HCT116 (cell line): ENCODE measurements around the gene TMEM52. TPM values are rescaled to one million over a fixed set of nuclear protein-coding genes. Genes with fewer than 3 reads are reported as not detected.

Source experiments
- ATAC-seq: fragments of 200-7000 bp; cut with Tn5 transposase; 2 replicates; pipeline ENCODE4 v1.9.1; 2020; ENCODE audit warnings: mild to moderate bottlenecking, moderate library complexity
- BruUV-seq: library from RNA; stranded (reverse); fragments of 400-500 nt; replicated peaks from 2 replicates; lab custom pipeline; 2021; lab: Mats Ljungman, UMichigan
- CTCF ChIA-PET: fragments of 300-600 bp; sonication (Branson Sonifier 250); formaldehyde crosslinking; loops from one replicate; lab custom pipeline; 2021; ENCODE audit warnings: antibody characterized with exemption; lab: Charles Lee
- POLR2A ChIA-PET: fragments of 300-600, 350-600 bp; sonication (Branson Sonifier 250); formaldehyde crosslinking; loops from one replicate; lab custom pipeline; 2021; ENCODE audit warnings: antibody characterized with exemption; lab: Charles Lee
- RAD21 ChIA-PET, 2 experiments: fragments of 300-600 bp; sonication (Branson Sonifier 250); formaldehyde crosslinking; loops; one replicate each; lab custom pipeline; 2023; ENCODE audit warnings: low total read pairs in 2 of 2; ENCODE audit not compliant: uncharacterized antibody in 2 of 2, unreplicated experiment in 2 of 2, low non-redundant PET in 1 of 2; lab: Charles Lee
- DNase-seq: peaks from one replicate; pipeline ENCODE4 v3.0.0-alpha.2; 2010; ENCODE audit warnings: low read depth, low spot score
- H2AFZ ChIP-seq: fragments of 200-600 bp; shearing (Covaris generic), sonication (generic); 2 replicates; pipeline ENCODE4 v1.6.1; 2017; ENCODE audit warnings: low read depth, mixed run types, mixed read lengths, antibody characterized with exemption, low read length; ENCODE audit not compliant: poor library complexity, severe bottlenecking
- H3K27ac ChIP-seq: 2 replicates; pipeline ENCODE4 v1.5.1; 2012; ENCODE audit warnings: low read depth, low read length
- H3K27me3 ChIP-seq: fragments of 200-600 bp; sonication (generic); 2 replicates; pipeline ENCODE4 v1.6.1; 2016; ENCODE audit warnings: mixed run types, low read length, mixed read lengths; ENCODE audit not compliant: insufficient read depth
- H3K36me3 ChIP-seq, 2 experiments: fragments of 200-500 bp in 1 of 2; fragments of 200-600 bp in 1 of 2; sonication (Bioruptor generic) in 1 of 2; sonication (generic) in 1 of 2; 2 replicates each; pipeline versions ENCODE4 v1.5.1 to v1.6.1; 2014 to 2016; ENCODE audit warnings: low read length in 2 of 2, inconsistent platforms in 1 of 2, mixed read lengths in 1 of 2, mixed run types in 1 of 2; ENCODE audit not compliant: insufficient read depth in 2 of 2, control insufficient read depth in 1 of 2
- H3K4me1 ChIP-seq, 2 experiments: fragments of 200-600 bp in 1 of 2; sonication (generic) in 1 of 2; 2 replicates each; pipeline versions ENCODE4 v1.5.1 to v1.6.1; 2012 to 2017; ENCODE audit warnings: low read length in 2 of 2, inconsistent platforms in 1 of 2, mild to moderate bottlenecking in 1 of 2, mixed read lengths in 1 of 2, mixed run types in 1 of 2, moderate library complexity in 1 of 2; ENCODE audit not compliant: insufficient read depth in 2 of 2, control insufficient read depth in 1 of 2
- H3K4me2 ChIP-seq: fragments of 200-600 bp; sonication (generic); 2 replicates; pipeline ENCODE4 v1.6.1; 2017; ENCODE audit warnings: mixed run types, low read length, mixed read lengths
- H3K4me3 ChIP-seq, 2 experiments: fragments of 200-600 bp in 1 of 2; sonication (generic) in 1 of 2; replicated peaks in 1 of 2; 2 replicates each; pipeline ENCODE4 v1.5.1; 2011 to 2016; ENCODE audit warnings: low read length in 2 of 2, control low read depth in 1 of 2, low read depth in 1 of 2, mild to moderate bottlenecking in 1 of 2, mixed read lengths in 1 of 2, mixed run types in 1 of 2
- H3K79me2 ChIP-seq: fragments of 200-600 bp; sonication (generic); 2 replicates; pipeline ENCODE4 v1.6.1; 2017; ENCODE audit warnings: mild to moderate bottlenecking, mixed run types, low read length, moderate library complexity, mixed read lengths; ENCODE audit not compliant: insufficient read depth
- H3K9ac ChIP-seq: fragments of 200-600 bp; sonication (generic); 2 replicates; pipeline ENCODE4 v1.6.1; 2016; ENCODE audit warnings: low read length, mixed read lengths
- H3K9me2 ChIP-seq: fragments of 200-600 bp; sonication (generic), shearing (Covaris generic); 2 replicates; pipeline ENCODE4 v1.6.1; 2017; ENCODE audit warnings: mixed run types, mild to moderate bottlenecking, moderate library complexity; ENCODE audit not compliant: insufficient read depth
- H3K9me3 ChIP-seq, 2 experiments: fragments of 200-500 bp in 1 of 2; fragments of 200-600 bp in 1 of 2; sonication (Bioruptor generic) in 1 of 2; sonication (generic) in 1 of 2; 2 replicates each; pipeline ENCODE4 v1.6.1; 2014 to 2017; ENCODE audit warnings: low read length in 2 of 2, mixed read lengths in 2 of 2, inconsistent platforms in 1 of 2, low read depth in 1 of 2, mild to moderate bottlenecking in 1 of 2, mixed run types in 1 of 2, moderate library complexity in 1 of 2; ENCODE audit not compliant: control insufficient read depth in 1 of 2, insufficient read depth in 1 of 2
- H4K20me1 ChIP-seq: fragments of 200-600 bp; sonication (generic), shearing (Covaris generic); 2 replicates; pipeline ENCODE4 v1.6.1; 2017; ENCODE audit warnings: mixed run types, mild to moderate bottlenecking, moderate library complexity; ENCODE audit not compliant: insufficient read depth
- ATF3 ChIP-seq: IDR thresholded peaks from 2 replicates; pipeline ENCODE4 v1.6.1; 2012
- CBX3 ChIP-seq: IDR thresholded peaks from 2 replicates; pipeline ENCODE4 v1.6.1; 2012; ENCODE audit warnings: low read depth
- CEBPB ChIP-seq: IDR thresholded peaks from 2 replicates; pipeline ENCODE4 v1.6.1; 2012; ENCODE audit warnings: low read depth
- EZH2 ChIP-seq: fragments of 200-600 bp; sonication (generic); IDR thresholded peaks from 2 replicates; pipeline ENCODE4 v1.6.1; 2017; ENCODE audit warnings: antibody characterized with exemption, mixed run types
- JUND ChIP-seq: IDR thresholded peaks from 2 replicates; pipeline ENCODE4 v1.6.1; 2012
- POLR2A ChIP-seq: IDR thresholded peaks from 2 replicates; pipeline ENCODE4 v1.7.0; 2011; ENCODE audit warnings: borderline replicate concordance; ENCODE audit not compliant: insufficient read depth, insufficient read length; ENCODE audit errors: extremely low read depth
- RAD21 ChIP-seq: IDR thresholded peaks from 2 replicates; pipeline ENCODE4 v1.6.1; 2012; ENCODE audit warnings: low read depth, mild to moderate bottlenecking
- ZFX ChIP-seq: fragments of 450-650 bp; IDR thresholded peaks from 2 replicates; pipeline ENCODE4 v1.6.1; 2017
- ZNF274 ChIP-seq: fragments of 200-500 bp; sonication (Bioruptor generic); IDR thresholded peaks from 2 replicates; pipeline ENCODE4 v1.6.1; 2014; ENCODE audit warnings: mild to moderate bottlenecking, low read depth, low read length, inconsistent platforms
- intact Hi-C: fragments of 100-400 bp; cut with micrococcal nuclease; formaldehyde crosslinking; loops from 2 replicates; pipeline ENCODE4 v1.10.0; 2022
- total RNA-seq: library from RNA; stranded (reverse); gene quantifications from one replicate; pipeline ENCODE4 v1.2.1, GENCODE V29; 2021; ENCODE audit not compliant: unreplicated experiment
- TF ChIP-seq, protein P1 (sequence below), 3 experiments: fragments of 200-600 bp in 1 of 3; sonication (generic) in 1 of 3; IDR thresholded peaks in 2 of 3; conservative IDR thresholded peaks in 1 of 3; 2 replicates each; pipeline ENCODE4 v1.5.1; 2012 to 2017; ENCODE audit warnings: low read depth in 2 of 3, low read length in 2 of 3, antibody characterized with exemption in 1 of 3, borderline replicate concordance in 1 of 3, control low read depth in 1 of 3, mild to moderate bottlenecking in 1 of 3, mixed read lengths in 1 of 3, mixed run types in 1 of 3, moderate library complexity in 1 of 3; ENCODE audit not compliant: insufficient read depth in 1 of 3

TMEM52 gene
- total RNA-seq, 1 experiment from 2014 or later = 27.5 TPM

DNA sequence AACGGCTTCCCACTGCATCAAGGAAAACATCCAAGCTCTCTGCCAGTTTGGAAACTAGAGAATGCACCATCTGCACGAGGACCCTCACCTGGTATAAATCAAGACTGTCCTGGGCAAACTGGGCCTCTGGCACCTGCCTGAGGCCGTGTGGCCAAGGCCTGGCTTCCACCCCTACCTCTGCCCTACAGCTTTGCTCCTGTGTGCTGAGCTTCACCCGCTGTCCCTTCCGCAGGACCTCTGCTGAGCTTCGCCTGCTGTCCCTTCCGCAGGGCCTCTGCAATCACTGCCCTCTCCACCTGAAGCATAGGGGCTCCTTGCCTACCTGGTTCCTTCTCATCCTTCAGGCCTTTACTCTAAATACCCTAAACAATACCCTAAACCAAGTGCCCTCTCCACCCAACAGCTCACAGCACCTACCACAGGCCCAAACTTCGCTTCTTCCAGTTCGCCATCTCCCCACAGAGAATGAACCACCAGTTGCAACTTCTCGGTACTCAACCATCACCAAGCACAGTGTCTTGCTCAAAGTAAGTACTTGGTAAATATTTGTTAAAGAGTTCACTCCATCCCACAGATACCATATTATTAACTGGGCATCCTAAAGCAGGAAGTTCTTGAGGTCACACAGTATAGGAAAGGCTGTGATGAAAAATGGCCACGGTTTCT, 46.6 kb downstream of the TMEM52 start:
- ChIA-PET RAD21 (no interaction called here), POLR2A (no interaction called here), CTCF (interaction anchor here (1.0 kb wide), 1 partner anchor 34 kb away, joined by 3 read pairs; no protein-coding TSS in a partner anchor)
- peaks cover 0 to 5% of the 10 kb centered on the region in 2 experiments; a peak in 2 of 4 replicates for H3K4me1 ChIP-seq
- H3K79me2 ChIP-seq = peaks cover 99% of the 10 kb centered on the region
- intact Hi-C loops = no loop called here
- ATAC-seq = no peak
- no peak overlapping the region for H3K4me3 ChIP-seq
- H3K4me2 ChIP-seq = no peak overlapping the region
- H3K27me3 ChIP-seq = no peaks in the 10 kb centered on the region
- BruUV-seq = no TSS peak
- peaks cover 24% of the 10 kb centered on the region; the same call in 1 of the 2 replicates for H4K20me1 ChIP-seq
- no peak overlapping the region for H2AFZ ChIP-seq
- H3K9me2 ChIP-seq = no peaks in the 10 kb centered on the region
- DNase-seq = no peak
- H3K36me3 ChIP-seq = peaks cover 2 to 34% of the 10 kb centered on the region in 2 experiments; a peak in 2 of 4 replicates
- TF ChIP-seq EZH2 (no peak), CEBPB (no peak), ZNF274 (no peak), CBX3 (no peak), ATF3 (no peak), POLR2A (no peak), JUND (no peak), ZFX (no peak), RAD21 (no peak)
- TF ChIP-seq, protein P1, sequence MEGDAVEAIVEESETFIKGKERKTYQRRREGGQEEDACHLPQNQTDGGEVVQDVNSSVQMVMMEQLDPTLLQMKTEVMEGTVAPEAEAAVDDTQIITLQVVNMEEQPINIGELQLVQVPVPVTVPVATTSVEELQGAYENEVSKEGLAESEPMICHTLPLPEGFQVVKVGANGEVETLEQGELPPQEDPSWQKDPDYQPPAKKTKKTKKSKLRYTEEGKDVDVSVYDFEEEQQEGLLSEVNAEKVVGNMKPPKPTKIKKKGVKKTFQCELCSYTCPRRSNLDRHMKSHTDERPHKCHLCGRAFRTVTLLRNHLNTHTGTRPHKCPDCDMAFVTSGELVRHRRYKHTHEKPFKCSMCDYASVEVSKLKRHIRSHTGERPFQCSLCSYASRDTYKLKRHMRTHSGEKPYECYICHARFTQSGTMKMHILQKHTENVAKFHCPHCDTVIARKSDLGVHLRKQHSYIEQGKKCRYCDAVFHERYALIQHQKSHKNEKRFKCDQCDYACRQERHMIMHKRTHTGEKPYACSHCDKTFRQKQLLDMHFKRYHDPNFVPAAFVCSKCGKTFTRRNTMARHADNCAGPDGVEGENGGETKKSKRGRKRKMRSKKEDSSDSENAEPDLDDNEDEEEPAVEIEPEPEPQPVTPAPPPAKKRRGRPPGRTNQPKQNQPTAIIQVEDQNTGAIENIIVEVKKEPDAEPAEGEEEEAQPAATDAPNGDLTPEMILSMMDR (IDR thresholded peaks at IDR 0.05 in 2 of 3, conservative IDR thresholded peaks at IDR 0.05 in 1 of 3; ENCODE audit: borderline replicate concordance in 1 of 3, insufficient read depth in 1 of 3, low read depth in 2 of 3, low read length in 2 of 3) = no peak
- no peaks in the 10 kb centered on the region for H3K9me3 ChIP-seq
- no peak overlapping the region for H3K9ac ChIP-seq
- H3K27ac ChIP-seq = no peak overlapping the region
